IMR-90 (cell line): ENCODE measurements around the gene METTL15. TPM values are rescaled to one million over a fixed set of nuclear protein-coding genes. Genes with fewer than 3 reads are reported as not detected.
"Not testable (repeated sequence)": the region's sequence is repeated elsewhere in the genome, so short reads cannot be mapped to it uniquely, and the experiment has no call there.

Experiments
- ATAC-seq: fragments of 200-7000 bp; cut with Tn5 transposase; 2 replicates; pipeline ENCODE4 v1.9.1; 2020; ENCODE audit warnings: low read depth, mild to moderate bottlenecking, moderate library complexity
- BruUV-seq: library from RNA; stranded (reverse); fragments of 400-500 nt; replicated peaks from 2 replicates; lab custom pipeline; 2021; lab: Mats Ljungman, UMichigan
- CTCF ChIA-PET: fragments of 300-600 bp; formaldehyde crosslinking; extraction: SDS; loops from one replicate; lab custom pipeline; 2021; ENCODE audit warnings: antibody characterized with exemption; lab: Yijun Ruan, JAX
- POLR2A ChIA-PET: fragments of 300-600 bp; sonication (Branson Sonifier 250); formaldehyde crosslinking; loops from one replicate; lab custom pipeline; 2022; ENCODE audit warnings: antibody characterized with exemption; ENCODE audit not compliant: unreplicated experiment; lab: Charles Lee
- DNase-seq: peaks from one replicate; pipeline ENCODE4 v3.0.0; 2013
- H2AFZ ChIP-seq: replicated peaks from 2 replicates; pipeline ENCODE3; 2013; ENCODE audit warnings: low read length, mild to moderate bottlenecking; ENCODE audit not compliant: poor library complexity
- H2AK5ac ChIP-seq: 2 replicates; pipeline ENCODE4 v1.6.1; 2013; ENCODE audit warnings: low read depth, low read length, inconsistent platforms
- H2AK9ac ChIP-seq: replicated peaks from 2 replicates; pipeline ENCODE3; 2013; ENCODE audit warnings: mild to moderate bottlenecking, low read depth, low read length, moderate library complexity; ENCODE audit not compliant: poor library complexity
- H2BK120ac ChIP-seq: 2 replicates; pipeline ENCODE4 v1.6.1; 2013; ENCODE audit warnings: low read depth, low read length, inconsistent platforms
- H2BK15ac ChIP-seq: 3 replicates; pipeline ENCODE4 v1.6.1; 2013; ENCODE audit warnings: low read depth, low read length, inconsistent platforms
- H2BK20ac ChIP-seq: 2 replicates; pipeline ENCODE4 v1.6.1; 2013; ENCODE audit warnings: low read depth, mild to moderate bottlenecking, inconsistent platforms, low read length, moderate library complexity
- H2BK5ac ChIP-seq: 2 replicates; pipeline ENCODE4 v1.6.1; 2013; ENCODE audit warnings: mild to moderate bottlenecking, low read depth, low read length, inconsistent platforms; ENCODE audit not compliant: poor library complexity, severe bottlenecking
- H3K14ac ChIP-seq: replicated peaks from 2 replicates; pipeline ENCODE4 v1.6.1; 2013; ENCODE audit warnings: low read depth, low read length, inconsistent platforms
- H3K18ac ChIP-seq: 2 replicates; pipeline ENCODE4 v1.6.1; 2013; ENCODE audit warnings: low read depth, low read length, control low read depth
- H3K23ac ChIP-seq: 2 replicates; pipeline ENCODE4 v1.6.1; 2013; ENCODE audit warnings: low read depth, low read length, inconsistent platforms
- H3K27ac ChIP-seq: 2 replicates; pipeline ENCODE4 v1.5.1; 2013; ENCODE audit warnings: mild to moderate bottlenecking, control low read depth, low read length; ENCODE audit not compliant: insufficient read depth
- H3K27me3 ChIP-seq: 2 replicates; pipeline ENCODE4 v1.6.1; 2013; ENCODE audit warnings: low read length; ENCODE audit not compliant: control insufficient read depth, insufficient read depth
- H3K36me3 ChIP-seq: 2 replicates; pipeline ENCODE4 v1.6.1; 2013; ENCODE audit warnings: low read length, mixed read lengths; ENCODE audit not compliant: control insufficient read depth, insufficient read depth
- H3K4ac ChIP-seq: 2 replicates; pipeline ENCODE4 v1.6.1; 2013; ENCODE audit warnings: low read depth, low read length, inconsistent platforms
- H3K4me1 ChIP-seq: 2 replicates; pipeline ENCODE4 v1.6.1; 2013; ENCODE audit warnings: low read length, mixed read lengths; ENCODE audit not compliant: control insufficient read depth, insufficient read depth
- H3K4me2 ChIP-seq: 2 replicates; pipeline ENCODE4 v1.6.1; 2013; ENCODE audit warnings: low read depth, mild to moderate bottlenecking, control low read depth, low read length, moderate library complexity
- H3K4me3 ChIP-seq: 2 replicates; pipeline ENCODE4 v1.5.1; 2013; ENCODE audit warnings: low read depth, mild to moderate bottlenecking, control low read depth, low read length, moderate library complexity; ENCODE audit not compliant: insufficient read depth
- H3K56ac ChIP-seq: 2 replicates; pipeline ENCODE4 v1.6.1; 2013; ENCODE audit warnings: low read length, inconsistent platforms; ENCODE audit not compliant: insufficient read depth; ENCODE audit errors: extremely low read depth
- H3K79me1 ChIP-seq, 2 experiments: 2 replicates each; pipeline ENCODE4 v1.6.1; 2013; ENCODE audit warnings: low read length in 2 of 2, inconsistent platforms in 1 of 2, low read depth in 1 of 2
- H3K9ac ChIP-seq: 2 replicates; pipeline ENCODE4 v1.6.1; 2013; ENCODE audit warnings: low read depth, low read length, control low read depth
- H3K9me1 ChIP-seq: 2 replicates; pipeline ENCODE4 v1.6.1; 2013; ENCODE audit warnings: low read length, inconsistent platforms; ENCODE audit not compliant: insufficient read depth
- H3K9me3 ChIP-seq: 2 replicates; pipeline ENCODE4 v1.6.1; 2013; ENCODE audit warnings: low read length; ENCODE audit not compliant: control insufficient read depth, insufficient read depth
- H4K20me1 ChIP-seq: 2 replicates; pipeline ENCODE4 v1.6.1; 2013; ENCODE audit warnings: low read length, inconsistent platforms; ENCODE audit not compliant: insufficient read depth
- H4K5ac ChIP-seq: 2 replicates; pipeline ENCODE4 v1.6.1; 2013; ENCODE audit warnings: mild to moderate bottlenecking, low read depth, low read length, control low read depth
- H4K8ac ChIP-seq, 2 experiments: 2 replicates each; pipeline ENCODE4 v1.6.1; 2013; ENCODE audit warnings: low read depth in 2 of 2, low read length in 2 of 2, control low read depth in 1 of 2, inconsistent platforms in 1 of 2
- H4K91ac ChIP-seq: 2 replicates; pipeline ENCODE4 v1.6.1; 2013; ENCODE audit warnings: low read depth, low read length, inconsistent platforms; ENCODE audit not compliant: insufficient read depth
- WGBS, 2 experiments: methylation state at CpG; one replicate each; pipeline versions ENCODE4 v1.1.5 to v1.1.7; 2013; ENCODE audit warnings: missing lambda C conversion rate in 2 of 2; ENCODE audit not compliant: insufficient read length in 1 of 2; ENCODE audit errors: extremely low coverage in 2 of 2; 5-methylcytosine and 5-hydroxymethylcytosine counted together
- dilution Hi-C: fragments of 300-500 bp; cut with HindIII; formaldehyde crosslinking; loops from one replicate; pipeline ENCODE4 v1.14.3; 2018; ENCODE audit warnings: low sequenced_read_pairs; ENCODE audit not compliant: unreplicated experiment
- in situ Hi-C: fragments of 300-500 bp; cut with MboI; formaldehyde crosslinking; loops from 3 replicates; pipeline ENCODE4 v1.14.3; 2019; ENCODE audit warnings: low sequenced_read_pairs, inconsistent platforms, mixed read lengths
- intact Hi-C: fragments of 100-400 bp; cut with micrococcal nuclease; formaldehyde crosslinking; loops from 2 replicates; pipeline ENCODE4 v1.10.0; 2022
- polyA plus RNA-seq, 3 experiments: library from polyadenylated mRNA; depleted of rRNA; stranded (reverse); fragments of >200 nt; gene quantifications; 2 replicates each; pipeline ENCODE4 v1.2.3, GENCODE V29; 2012; ENCODE audit warnings: low replicate concordance in 1 of 3
- total RNA-seq: library from RNA; depleted of rRNA; stranded (reverse); fragments of >200 nt; gene quantifications from 2 replicates; pipeline ENCODE4 v1.2.3, GENCODE V29; 2012

Gene METTL15
- total and polyA plus RNA-seq, 2 of the 4 experiments (the other 2 are of a cell fraction): 6.5 to 30.5 TPM

DNA sequence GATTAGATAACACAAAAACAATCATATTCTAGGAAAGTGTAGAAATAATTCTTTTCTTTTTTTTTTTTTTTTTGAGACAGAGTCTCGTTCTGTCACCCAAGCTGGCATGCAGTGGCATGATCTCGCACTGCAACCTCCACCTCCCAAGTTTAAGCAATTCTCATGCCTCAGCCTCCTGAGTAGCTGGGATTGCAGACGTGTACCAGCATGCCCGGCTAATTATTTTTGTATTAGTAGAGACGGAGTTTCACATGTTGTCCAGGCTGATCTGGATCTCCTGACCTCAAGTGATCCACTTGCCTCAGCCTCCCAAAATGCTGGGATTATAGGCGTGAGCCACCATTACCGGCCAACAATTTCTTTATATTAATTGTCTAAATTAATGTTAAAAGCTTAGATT lies 182.8 kb downstream of the METTL15 start:
- H3K27ac ChIP-seq, H4K8ac ChIP-seq, H4K91ac ChIP-seq, H4K5ac ChIP-seq, H3K18ac ChIP-seq, H2BK5ac ChIP-seq, H4K20me1 ChIP-seq, H3K9ac ChIP-seq, H3K4ac ChIP-seq, H2BK20ac ChIP-seq, CTCF ChIA-PET, H2AK5ac ChIP-seq, H3K14ac ChIP-seq, dilution Hi-C loops, H3K56ac ChIP-seq, intact Hi-C loops, H3K4me1 ChIP-seq, H3K36me3 ChIP-seq, H3K9me3 ChIP-seq, BruUV-seq, in situ Hi-C loops, H2AK9ac ChIP-seq, H2AFZ ChIP-seq, H3K4me3 ChIP-seq, POLR2A ChIA-PET, H3K79me1 ChIP-seq, H3K23ac ChIP-seq, H2BK120ac ChIP-seq, ATAC-seq, H2BK15ac ChIP-seq, H3K9me1 ChIP-seq, DNase-seq, H3K4me2 ChIP-seq, H3K27me3 ChIP-seq: not testable (repeated sequence)
- WGBS, 2 experiments: no CpG with 5 or more reads among the region's 7 CpGs
